Fibroblast of villous mesenchyme (primary cell): ENCODE measurements around the gene RBM10. TPM values are rescaled to one million over a fixed set of nuclear protein-coding genes. Genes with fewer than 3 reads are reported as not detected.

Experiments used
- DNase-seq: peaks from one replicate; pipeline ENCODE4 v3.0.0-alpha.2; 2010; ENCODE audit warnings: low read depth
- H3K4me3 ChIP-seq: 2 replicates; pipeline ENCODE4 v1.5.1; 2011; ENCODE audit warnings: low read depth, mild to moderate bottlenecking, low read length
- total RNA-seq: library from RNA; depleted of rRNA; stranded (reverse); fragments of >200 nt; gene quantifications from 2 replicates; pipeline ENCODE4 v1.2.3, GENCODE V29; 2012
- TF ChIP-seq, protein P1 (sequence below): IDR thresholded peaks from 2 replicates; pipeline ENCODE4 v1.5.1; 2012; ENCODE audit warnings: low read depth, mild to moderate bottlenecking, low read length; ENCODE audit not compliant: insufficient read depth

The RBM10 gene
- total RNA-seq, 1 donor: 49.2 TPM

GRCh38 chrX:47215291-47215900 lies 70.4 kb downstream of the RBM10 start:
- TF ChIP-seq, protein P1, sequence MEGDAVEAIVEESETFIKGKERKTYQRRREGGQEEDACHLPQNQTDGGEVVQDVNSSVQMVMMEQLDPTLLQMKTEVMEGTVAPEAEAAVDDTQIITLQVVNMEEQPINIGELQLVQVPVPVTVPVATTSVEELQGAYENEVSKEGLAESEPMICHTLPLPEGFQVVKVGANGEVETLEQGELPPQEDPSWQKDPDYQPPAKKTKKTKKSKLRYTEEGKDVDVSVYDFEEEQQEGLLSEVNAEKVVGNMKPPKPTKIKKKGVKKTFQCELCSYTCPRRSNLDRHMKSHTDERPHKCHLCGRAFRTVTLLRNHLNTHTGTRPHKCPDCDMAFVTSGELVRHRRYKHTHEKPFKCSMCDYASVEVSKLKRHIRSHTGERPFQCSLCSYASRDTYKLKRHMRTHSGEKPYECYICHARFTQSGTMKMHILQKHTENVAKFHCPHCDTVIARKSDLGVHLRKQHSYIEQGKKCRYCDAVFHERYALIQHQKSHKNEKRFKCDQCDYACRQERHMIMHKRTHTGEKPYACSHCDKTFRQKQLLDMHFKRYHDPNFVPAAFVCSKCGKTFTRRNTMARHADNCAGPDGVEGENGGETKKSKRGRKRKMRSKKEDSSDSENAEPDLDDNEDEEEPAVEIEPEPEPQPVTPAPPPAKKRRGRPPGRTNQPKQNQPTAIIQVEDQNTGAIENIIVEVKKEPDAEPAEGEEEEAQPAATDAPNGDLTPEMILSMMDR: no peak
- no peak overlapping the region for H3K4me3 ChIP-seq
- DNase-seq: no peak

DNA sequence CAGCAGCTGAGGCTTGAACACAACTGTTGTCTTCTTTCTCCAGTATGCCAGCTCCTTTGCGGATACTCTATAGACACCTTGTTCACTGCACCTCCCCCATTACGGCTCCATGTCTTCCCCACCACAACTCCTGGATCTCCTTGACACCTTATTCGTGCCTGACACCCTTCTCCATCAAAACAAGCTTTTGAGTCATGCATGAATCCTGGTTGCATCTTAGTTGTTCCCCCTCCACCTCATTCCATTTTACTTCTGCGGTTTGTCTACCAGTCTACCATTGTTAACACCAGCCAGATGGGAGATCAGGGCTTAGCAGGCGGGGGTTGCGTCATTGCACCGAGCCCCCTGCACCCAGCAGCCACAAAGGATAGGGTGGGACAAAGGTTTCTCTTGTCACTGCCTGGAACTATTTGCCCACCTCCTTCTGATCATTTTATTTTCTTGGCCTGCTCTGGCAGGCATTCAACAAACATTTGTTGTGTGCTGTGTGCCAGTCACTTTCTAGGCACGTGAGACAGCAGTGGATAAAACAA lies 71.4 kb downstream of the RBM10 start:
- TF ChIP-seq, protein P1: no peak
- no peak overlapping the region for H3K4me3 ChIP-seq
- DNase-seq: no peak

DNA sequence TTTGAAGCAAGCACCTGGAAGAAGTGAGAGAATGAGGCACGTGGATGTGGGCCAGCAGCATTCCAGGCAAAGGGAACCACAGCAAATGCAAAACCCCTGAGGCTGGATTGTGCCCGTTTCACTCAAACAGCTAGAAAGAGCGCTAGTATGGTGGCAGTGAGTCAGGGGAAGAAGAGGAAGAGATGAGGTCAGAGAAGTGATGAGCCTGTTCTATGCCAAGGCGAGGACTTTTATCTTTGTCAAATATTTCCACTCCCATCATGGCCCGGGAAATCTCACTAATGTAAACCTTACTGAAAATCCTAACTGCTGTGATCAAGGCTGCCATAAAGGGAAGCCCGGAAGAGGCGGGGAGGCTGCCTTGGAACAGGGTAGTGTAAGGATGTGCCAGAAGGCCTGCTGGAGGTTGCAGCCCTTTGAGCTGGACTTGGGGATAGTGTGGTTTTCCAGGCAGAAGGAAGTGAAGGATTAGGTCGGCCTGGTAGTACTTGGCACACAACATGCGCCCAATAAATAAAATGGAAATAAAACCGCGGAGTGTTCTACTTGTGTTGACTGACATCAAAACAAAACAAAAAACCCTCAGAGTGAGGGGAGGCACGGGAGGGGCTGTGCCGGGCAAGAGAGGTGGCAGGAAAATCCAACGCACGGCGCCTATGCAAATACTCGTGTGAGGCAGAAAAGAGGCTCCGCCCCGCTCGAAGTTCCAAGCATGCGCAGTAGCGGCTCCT lies 72.3 kb downstream of the RBM10 start:
- TF ChIP-seq, protein P1: no peak
- H3K4me3 ChIP-seq: peak overlapping the region; percentile 38
- DNase-seq: peak; percentile 81

- peak; percentile 99 for DNase-seq
These were observed 72.8 kb downstream of the RBM10 start for GRCh38 chrX:47217852-47218279.

GRCh38 chrX:47218280-47218919 lies 73.4 kb downstream of the RBM10 start, which contains the start of gene CDK16:
Gene CDK16, plus strand, starts transcription at chrX:47218681. Its CDS starts 4,877 bp downstream, at chrX:47223558.
- H3K4me3 ChIP-seq: peak within 1 kb of the TSS; percentile 79
- peak; percentile 84 for DNase-seq

More at GRCh38 chrX:47217852-47218279, 72.8 kb downstream of the RBM10 start:
- TF ChIP-seq, protein P1: no peak
- H3K4me3 ChIP-seq: peak overlapping the region; percentile 79

GRCh38 chrX:47218920-47219815 lies 74.1 kb downstream of the RBM10 start:
- DNase-seq: no peak
- TF ChIP-seq, protein P1: no peak

More at GRCh38 chrX:47218280-47218919, 73.4 kb downstream of the RBM10 start, which contains the start of gene CDK16:
- TF ChIP-seq, protein P1: no peak

More at GRCh38 chrX:47218920-47219815, 74.1 kb downstream of the RBM10 start:
- H3K4me3 ChIP-seq: peak overlapping the region; percentile 79
